ENCODE data around the gene TAB2.
A peak's percentile ranks its signal among the peaks of the same experiment; 100 is the strongest.

TAB2 gene

DNA sequence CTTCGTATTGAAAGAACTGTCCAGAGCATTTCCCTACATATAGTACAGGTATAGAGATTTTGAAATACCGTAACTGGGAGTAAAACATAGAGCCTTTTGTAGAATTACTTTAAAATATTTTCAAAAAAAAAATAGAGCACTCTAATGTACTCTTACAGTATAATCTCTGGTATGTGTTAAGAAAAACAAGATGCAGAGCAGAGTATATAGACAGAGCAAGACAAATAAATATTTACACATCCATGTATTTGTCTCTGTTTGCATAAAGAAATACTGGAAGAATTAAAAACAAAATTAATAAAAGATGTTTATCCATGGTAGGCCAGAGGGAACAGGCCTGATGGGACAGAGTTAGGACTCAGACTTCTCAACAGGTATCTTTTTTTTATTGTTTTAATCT is 54.5 kb downstream of the TAB2 start:
- no peak for DNase-seq

DNA sequence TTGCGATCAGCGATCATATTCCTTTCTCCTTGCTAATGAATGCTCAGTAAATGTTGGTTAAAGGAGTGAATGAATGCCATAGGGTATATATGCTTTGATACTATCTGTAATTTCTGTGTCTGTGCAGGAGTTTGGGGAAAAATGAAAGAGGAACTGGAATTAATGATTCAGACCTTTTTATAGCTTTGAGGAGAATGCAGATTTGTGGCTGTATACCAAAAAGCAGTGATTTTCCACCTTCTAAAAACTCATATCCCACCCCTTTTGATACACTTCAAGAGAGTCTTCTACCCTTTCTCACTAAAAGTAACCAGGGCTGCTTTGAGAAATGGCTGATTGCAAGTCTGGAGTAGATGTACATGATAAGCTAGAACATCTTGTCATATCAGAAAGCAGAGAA is 56.0 kb downstream of the TAB2 start:
- DNase-seq: no peak

- DNase-seq: no peak
Measured at GRCh38 chr6:149379977-149380376, 62.5 kb downstream of the TAB2 start.

GRCh38 chr6:149380523-149380922 is 63.0 kb downstream of the TAB2 start:
- DNase-seq: no peak

- DNase-seq: no peak
Measured at GRCh38 chr6:149383371-149383770, 65.9 kb downstream of the TAB2 start.

DNA sequence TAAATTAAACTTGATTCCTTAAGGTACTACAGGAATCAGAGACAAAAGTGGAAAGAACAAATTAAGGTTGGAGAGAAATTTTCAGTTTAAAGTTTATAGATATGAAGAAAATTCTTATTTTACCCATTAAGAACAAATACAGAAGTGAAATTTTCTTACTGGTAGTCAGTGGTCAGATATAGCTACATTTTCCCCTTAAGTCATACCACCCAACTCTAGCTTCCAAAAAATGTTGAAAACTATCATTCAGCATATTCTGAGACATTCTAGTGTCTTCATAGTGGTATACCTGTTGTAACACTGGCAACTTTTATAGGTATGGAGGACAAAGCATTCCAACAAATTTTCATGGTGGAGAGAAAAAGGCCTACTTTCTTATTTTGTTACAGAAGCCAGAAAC is 67.0 kb downstream of the TAB2 start:
- DNase-seq: no peak

GRCh38 chr6:149385998-149386646 is 68.6 kb downstream of the TAB2 start:
- DNase-seq: no peak

DNA sequence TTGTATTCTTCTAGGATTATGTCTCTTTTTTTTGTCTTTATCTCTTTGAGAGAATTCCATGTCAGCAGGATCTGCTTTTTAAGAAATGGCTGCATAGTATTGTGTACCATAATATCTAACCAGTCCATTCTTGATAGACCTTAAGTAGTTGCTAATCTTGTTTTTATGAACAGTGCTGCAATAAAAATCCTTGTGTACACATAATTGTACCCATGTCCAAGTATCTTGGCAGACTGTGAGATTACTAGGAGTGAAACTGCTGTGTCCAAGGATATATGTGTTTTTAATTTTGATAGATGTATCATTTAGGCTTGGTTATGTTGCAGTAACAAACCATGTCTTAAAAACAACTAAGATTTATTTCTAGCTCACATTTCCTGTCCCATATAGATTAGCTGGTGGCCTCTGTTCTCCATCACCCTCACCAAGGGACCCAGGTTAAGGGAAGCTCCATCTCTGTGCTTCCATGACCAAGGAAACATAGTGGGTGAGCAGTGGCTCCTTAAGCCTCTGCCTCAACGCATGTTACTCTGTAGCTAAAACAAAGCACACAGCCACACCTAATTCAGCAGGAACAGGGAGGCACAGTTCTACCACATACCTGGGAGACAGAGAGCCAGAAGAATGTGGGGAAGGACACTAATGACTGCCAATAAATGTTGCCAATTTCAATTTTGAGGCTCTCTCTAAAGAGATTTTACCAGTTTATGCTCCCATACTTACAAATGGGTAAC is 70.4 kb downstream of the TAB2 start:
- no peak for DNase-seq

DNA sequence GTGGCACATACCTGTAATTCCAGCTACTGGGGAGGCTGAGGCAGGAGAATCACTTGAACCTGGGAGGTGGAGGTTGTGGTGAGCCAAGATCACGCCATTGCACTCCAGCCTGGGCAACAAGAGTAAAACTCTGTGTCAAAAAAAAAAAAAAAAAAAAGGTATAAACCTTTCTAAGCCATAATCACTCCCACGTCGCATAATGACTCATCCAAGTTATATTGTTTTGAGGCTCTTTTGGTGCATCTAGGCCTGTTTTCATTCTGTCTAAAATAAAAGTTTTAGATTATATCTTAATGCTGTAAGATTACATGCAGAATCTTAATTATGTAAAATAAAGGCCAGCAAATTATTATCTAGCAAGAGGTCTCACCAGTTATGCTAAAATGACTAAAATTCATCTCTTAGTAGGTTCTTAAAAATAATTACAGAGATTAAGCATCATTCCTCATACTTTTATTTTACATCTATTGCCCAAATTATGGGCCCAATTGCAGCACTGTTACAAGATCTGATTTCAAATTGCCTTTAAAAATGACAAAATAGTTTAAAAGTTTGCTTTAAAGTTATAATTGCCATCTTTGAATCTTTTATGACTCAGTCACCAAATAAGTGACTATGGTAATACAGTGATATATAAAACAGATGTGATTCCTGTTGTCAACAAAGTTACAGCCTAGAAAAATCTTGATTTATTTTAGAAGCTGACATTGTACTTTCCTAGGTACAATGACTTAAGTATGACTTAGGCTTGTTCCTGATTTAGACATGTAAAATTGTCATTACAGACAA is 72.2 kb downstream of the TAB2 start:
- DNase-seq: peak; percentile 41

DNA sequence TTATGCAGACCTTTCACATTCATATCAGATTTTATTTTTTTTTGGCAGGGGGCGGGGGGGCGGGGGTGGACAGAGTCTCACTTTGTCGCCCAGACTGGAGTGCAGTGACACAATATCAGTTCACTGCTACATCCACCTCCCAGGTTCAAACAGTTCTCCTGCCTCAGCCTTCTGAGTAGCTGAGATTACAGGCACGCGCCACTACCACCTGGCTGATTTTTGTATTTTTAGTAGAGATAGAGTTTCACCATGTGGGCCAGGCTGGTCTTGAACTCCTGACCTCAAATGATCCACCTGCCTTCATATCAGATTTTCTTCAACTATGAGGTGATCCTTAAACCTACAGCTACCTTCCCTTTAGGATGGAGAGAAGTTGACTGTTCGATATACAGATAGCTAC is 74.6 kb downstream of the TAB2 start:
- DNase-seq: no peak

GRCh38 chr6:149392535-149392934 is 75.0 kb downstream of the TAB2 start:
- DNase-seq: no peak

GRCh38 chr6:149393002-149393679 is 75.6 kb downstream of the TAB2 start:
- no peak for DNase-seq

- no peak for DNase-seq
Measured at GRCh38 chr6:149395185-149395584, 77.7 kb downstream of the TAB2 start.

GRCh38 chr6:149397384-149397783 is 79.9 kb downstream of the TAB2 start:
- DNase-seq: no peak

GRCh38 chr6:149400050-149400449 is 82.5 kb downstream of the TAB2 start, which contains the start of gene SUMO4:
Gene SUMO4, plus strand, starts transcription at chr6:149400262. Its CDS starts 130 bp downstream, at chr6:149400392.
- no peak for DNase-seq

GRCh38 chr6:149403534-149403933 is 86.0 kb downstream of the TAB2 start:
- no peak for DNase-seq

GRCh38 chr6:149405823-149406765 is 88.6 kb downstream of the TAB2 start:
- peak; percentile 38 for DNase-seq

GRCh38 chr6:149409617-149410016 is 92.1 kb downstream of the TAB2 start:
- DNase-seq: no peak

GRCh38 chr6:149410557-149410956 is 93.0 kb downstream of the TAB2 start:
- DNase-seq: no peak

DNA sequence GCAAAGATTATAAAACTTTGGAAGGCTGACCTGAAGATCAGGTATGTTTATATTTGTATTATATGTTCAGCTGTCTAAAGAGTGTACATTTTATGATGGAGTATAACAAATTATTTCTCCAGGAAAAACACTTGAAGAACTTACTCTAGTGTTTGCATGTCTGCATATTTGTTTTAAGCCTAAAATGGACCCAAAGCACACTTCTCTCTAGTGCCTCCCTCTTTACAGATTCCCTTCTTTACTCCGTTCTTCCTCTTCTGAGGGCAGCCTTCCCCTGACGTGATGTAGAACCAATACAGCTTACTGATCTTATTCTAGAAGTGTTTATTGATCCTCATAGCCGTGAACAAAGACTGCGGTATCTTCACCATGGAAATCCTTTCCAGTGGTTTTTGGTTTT is 96.5 kb downstream of the TAB2 start:
- no peak for DNase-seq

DNA sequence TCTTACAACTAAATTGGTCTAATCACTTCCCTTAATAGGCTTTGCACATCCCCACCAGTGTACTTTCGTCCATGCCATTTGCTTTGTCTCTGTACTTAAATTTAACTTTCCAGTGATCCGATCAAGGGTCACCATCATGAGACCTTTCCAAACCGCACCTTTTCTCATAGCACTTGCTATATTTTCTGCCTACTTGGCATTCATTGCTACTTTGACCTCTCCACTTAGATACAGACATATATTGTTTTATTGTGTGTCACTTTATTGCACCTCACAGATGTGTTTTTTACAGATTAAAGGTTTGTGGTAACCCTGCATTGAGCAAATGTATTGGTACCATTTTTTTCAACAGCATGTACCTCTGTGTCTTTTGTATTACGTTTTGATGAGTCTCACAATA is 97.3 kb downstream of the TAB2 start:
- no peak for DNase-seq

Data from fibroblast of skin of scalp (primary cell).